Body of pancreas (tissue), 4 donors: ENCODE measurements around the gene CFAP54. TPM values are rescaled to one million over a fixed set of nuclear protein-coding genes. Genes with fewer than 3 reads are reported as not detected.
"Not testable (repeated sequence)": the region's sequence is repeated elsewhere in the genome, so short reads cannot be mapped to it uniquely, and the experiment has no call there.

ENCODE experiments used
- ATAC-seq: fragments of 150-250 bp; one replicate; pipeline ENCODE4 v1.9.1; 2016
- DNase-seq, 4 donors: peaks; one replicate each; pipeline ENCODE4 v3.0.0-alpha.2; 2019
- H3K27ac ChIP-seq, 4 donors: fragments of 200-600 bp; sonication (generic); 1 replicate in 3 of 4; 2 replicates in 1 of 4; pipeline versions ENCODE4 v1.5.1 to v1.6.1; 2016 to 2019; ENCODE audit warnings: mild to moderate bottlenecking in 1 of 4, mixed read lengths in 1 of 4, moderate library complexity in 1 of 4
- H3K27me3 ChIP-seq, 2 donors: fragments of 200-600 bp; sonication (generic); one replicate each; pipeline ENCODE4 v1.6.0; 2016; ENCODE audit warnings: mild to moderate bottlenecking in 1 of 2
- H3K36me3 ChIP-seq, 2 donors: fragments of 200-600 bp; sonication (generic); replicated peaks in 1 of 2; 2 replicates each; pipeline ENCODE4 v1.5.1; 2016; ENCODE audit warnings: low read depth in 2 of 2; ENCODE audit not compliant: insufficient read depth in 1 of 2
- H3K4me1 ChIP-seq: fragments of 200-600 bp; sonication (generic); one replicate; pipeline ENCODE4 v1.6.0; 2016
- H3K4me3 ChIP-seq, 2 donors: fragments of 200-600 bp; sonication (generic); 1 replicate in 1 of 2; 2 replicates in 1 of 2; pipeline ENCODE4 v1.5.1; 2016 to 2019
- H3K9me3 ChIP-seq, 3 donors: fragments of 200-600 bp; sonication (generic); 1 replicate in 2 of 3; 2 replicates in 1 of 3; pipeline ENCODE4 v1.5.1; 2016
- POLR2A ChIP-seq, 3 donors: fragments of 450-650 bp; IDR thresholded peaks; one replicate each; pipeline ENCODE4 v1.6.1; 2016; ENCODE audit warnings: antibody characterized with exemption in 3 of 3, mild to moderate bottlenecking in 2 of 3
- WGBS, 2 donors: methylation state at CpG; one replicate each; pipeline ENCODE4 v1.1.5; 2017; 5-methylcytosine and 5-hydroxymethylcytosine counted together
- intact Hi-C: fragments of 100-400 bp; cut with DNase I; formaldehyde crosslinking; loops from one replicate; pipeline ENCODE4 v1.15.1; 2023
- total RNA-seq, 2 donors: library from RNA; depleted of rRNA; stranded (reverse); fragments of >200 nt; gene quantifications; one replicate each; pipeline ENCODE4 v1.1.0, GENCODE V29; 2016
- TF ChIP-seq, protein P1 (sequence below), 7 experiments: fragments of 450-650 bp in 4 of 7; fragments of 200-600 bp in 3 of 7; sonication (generic) in 3 of 7; IDR thresholded peaks; one replicate each; pipeline ENCODE4 v1.5.1; 2016 to 2019; ENCODE audit warnings: antibody characterized with exemption in 7 of 7

The CFAP54 gene
- total RNA-seq, 2 donors from 2014 or later: 0.52 TPM; not detected in 1

- 62 to 71% methylated on average over 1 of the region's 1 CpG for WGBS, 2 donors
- no peak overlapping the region for H3K27ac ChIP-seq
- ATAC-seq (no peak), DNase-seq (no peak)
- H3K4me3 ChIP-seq: no peak overlapping the region
- TF ChIP-seq, protein P1, sequence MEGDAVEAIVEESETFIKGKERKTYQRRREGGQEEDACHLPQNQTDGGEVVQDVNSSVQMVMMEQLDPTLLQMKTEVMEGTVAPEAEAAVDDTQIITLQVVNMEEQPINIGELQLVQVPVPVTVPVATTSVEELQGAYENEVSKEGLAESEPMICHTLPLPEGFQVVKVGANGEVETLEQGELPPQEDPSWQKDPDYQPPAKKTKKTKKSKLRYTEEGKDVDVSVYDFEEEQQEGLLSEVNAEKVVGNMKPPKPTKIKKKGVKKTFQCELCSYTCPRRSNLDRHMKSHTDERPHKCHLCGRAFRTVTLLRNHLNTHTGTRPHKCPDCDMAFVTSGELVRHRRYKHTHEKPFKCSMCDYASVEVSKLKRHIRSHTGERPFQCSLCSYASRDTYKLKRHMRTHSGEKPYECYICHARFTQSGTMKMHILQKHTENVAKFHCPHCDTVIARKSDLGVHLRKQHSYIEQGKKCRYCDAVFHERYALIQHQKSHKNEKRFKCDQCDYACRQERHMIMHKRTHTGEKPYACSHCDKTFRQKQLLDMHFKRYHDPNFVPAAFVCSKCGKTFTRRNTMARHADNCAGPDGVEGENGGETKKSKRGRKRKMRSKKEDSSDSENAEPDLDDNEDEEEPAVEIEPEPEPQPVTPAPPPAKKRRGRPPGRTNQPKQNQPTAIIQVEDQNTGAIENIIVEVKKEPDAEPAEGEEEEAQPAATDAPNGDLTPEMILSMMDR (IDR thresholded peaks at IDR 0.05): no peak
- TF ChIP-seq POLR2A (IDR thresholded peaks at IDR 0.05): no peak
- intact Hi-C loops: no loop called here
- no peaks in the 10 kb centered on the region for H3K27me3 ChIP-seq
- H3K4me1 ChIP-seq: no peaks in the 10 kb centered on the region
- H3K36me3 ChIP-seq: no peaks in the 10 kb centered on the region
- H3K9me3 ChIP-seq: no peaks in the 10 kb centered on the region
These were observed 96.6 kb downstream of the CFAP54 start for GRCh38 chr12:96585977-96586376.

- TF ChIP-seq, protein P1 (IDR thresholded peaks at IDR 0.05): no peak
- TF ChIP-seq POLR2A (IDR thresholded peaks at IDR 0.05): no peak
- WGBS, 2 donors: 31 to 42% methylated on average over 2 of the region's 2 CpGs
- H3K27me3 ChIP-seq: no peaks in the 10 kb centered on the region
- no peaks in the 10 kb centered on the region for H3K36me3 ChIP-seq
- ATAC-seq (no peak), DNase-seq (no peak)
- no peaks in the 10 kb centered on the region for H3K4me1 ChIP-seq
- intact Hi-C loops: no loop called here
- no peak overlapping the region for H3K4me3 ChIP-seq
- no peak overlapping the region for H3K27ac ChIP-seq
- H3K9me3 ChIP-seq: no peaks in the 10 kb centered on the region
These were observed 98.3 kb downstream of the CFAP54 start for GRCh38 chr12:96587691-96588090.

GRCh38 chr12:96590970-96591369 is 101.6 kb downstream of the CFAP54 start:
- ATAC-seq: no peak
- 50 to 57% methylated on average over 4 of the region's 4 CpGs for WGBS, 2 donors

GRCh38 chr12:96604374-96604773 is 115.0 kb downstream of the CFAP54 start:
- H3K36me3 ChIP-seq, ATAC-seq, H3K4me1 ChIP-seq, H3K9me3 ChIP-seq, H3K4me3 ChIP-seq, H3K27ac ChIP-seq, DNase-seq, intact Hi-C loops, H3K27me3 ChIP-seq: not testable (repeated sequence)
- WGBS, 2 donors: 57 to 82% methylated on average over 1 to 3 of the region's 3 CpGs

More at GRCh38 chr12:96590970-96591369, 101.6 kb downstream of the CFAP54 start:
- DNase-seq: no peak
- no peaks in the 10 kb centered on the region for H3K27me3 ChIP-seq
- no peaks in the 10 kb centered on the region for H3K36me3 ChIP-seq
- TF ChIP-seq, protein P1 (IDR thresholded peaks at IDR 0.05): no peak
- TF ChIP-seq POLR2A (IDR thresholded peaks at IDR 0.05): no peak
- no peak overlapping the region for H3K4me3 ChIP-seq
- no peaks in the 10 kb centered on the region for H3K4me1 ChIP-seq
- H3K27ac ChIP-seq: no peak overlapping the region
- H3K9me3 ChIP-seq: no peaks in the 10 kb centered on the region
- intact Hi-C loops: no loop called here

- 57 to 80% methylated on average over 2 of the region's 2 CpGs for WGBS, 2 donors
- ATAC-seq: no peak
- intact Hi-C loops: no loop called here
These were observed 116.3 kb downstream of the CFAP54 start for GRCh38 chr12:96605684-96606083.

More at GRCh38 chr12:96605684-96606083, 116.3 kb downstream of the CFAP54 start:
- Histone ChIP-seq H3K4me1 (no peaks in the 10 kb centered on the region), H3K36me3 (no peaks in the 10 kb centered on the region), H3K27ac (no peak overlapping the region), H3K9me3 (peaks cover 0 to 4% (median 0%) of the 10 kb centered on the region in 3 donors), H3K27me3 (no peaks in the 10 kb centered on the region), H3K4me3 (no peak overlapping the region)
- no peak for DNase-seq
- TF ChIP-seq, protein P1 (IDR thresholded peaks at IDR 0.05): no peak
- no peak for TF ChIP-seq POLR2A (IDR thresholded peaks at IDR 0.05)
